Measurements from ENCODE around the gene CEMIP2. TPM values are rescaled to one million over a fixed set of nuclear protein-coding genes. Genes with fewer than 3 reads are reported as not detected.

Gene CEMIP2
- total RNA-seq, 3 donors from 2014 or later: 79.0 to 144 (median 81.2) TPM

DNA sequence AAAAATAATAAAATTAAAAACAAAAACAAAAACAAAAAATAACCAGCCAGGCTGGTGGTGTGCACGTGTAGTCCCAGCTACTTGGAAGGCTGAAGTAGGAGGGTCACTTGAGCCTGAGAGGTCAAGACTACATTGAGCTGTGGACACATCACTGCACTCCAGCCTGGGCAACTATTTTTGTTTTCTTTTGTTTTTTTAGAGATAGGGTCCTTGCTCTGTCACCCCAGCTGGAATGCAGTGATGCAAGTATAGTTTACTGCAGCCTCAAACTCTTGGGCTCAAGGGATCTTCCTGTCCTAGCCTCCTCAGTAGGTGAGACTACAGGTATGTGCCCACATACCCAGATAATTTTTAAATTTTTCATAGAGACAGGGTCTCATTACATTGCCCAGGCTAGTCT lies 80.6 kb downstream of the CEMIP2 start:
- intact Hi-C loops (cut with DNase I; ENCODE audit: low total_unique reads): no loop called here
- Histone ChIP-seq H3K27me3 (no peaks in the 10 kb centered on the region), H3K27ac (no peak overlapping the region), H3K36me3 (no peaks in the 10 kb centered on the region), H3K9me3 (no peaks in the 10 kb centered on the region), H3K4me1 (no peaks in the 10 kb centered on the region), H3K4me3 (no peak overlapping the region)
- DNase-seq (ENCODE audit: low spot score in 2 of 2): no peak
- TF ChIP-seq POLR2AphosphoS5 (IDR thresholded peaks at IDR 0.05) (no peak), POLR2A (IDR thresholded peaks at IDR 0.05) (no peak)
- TF ChIP-seq, protein P1, sequence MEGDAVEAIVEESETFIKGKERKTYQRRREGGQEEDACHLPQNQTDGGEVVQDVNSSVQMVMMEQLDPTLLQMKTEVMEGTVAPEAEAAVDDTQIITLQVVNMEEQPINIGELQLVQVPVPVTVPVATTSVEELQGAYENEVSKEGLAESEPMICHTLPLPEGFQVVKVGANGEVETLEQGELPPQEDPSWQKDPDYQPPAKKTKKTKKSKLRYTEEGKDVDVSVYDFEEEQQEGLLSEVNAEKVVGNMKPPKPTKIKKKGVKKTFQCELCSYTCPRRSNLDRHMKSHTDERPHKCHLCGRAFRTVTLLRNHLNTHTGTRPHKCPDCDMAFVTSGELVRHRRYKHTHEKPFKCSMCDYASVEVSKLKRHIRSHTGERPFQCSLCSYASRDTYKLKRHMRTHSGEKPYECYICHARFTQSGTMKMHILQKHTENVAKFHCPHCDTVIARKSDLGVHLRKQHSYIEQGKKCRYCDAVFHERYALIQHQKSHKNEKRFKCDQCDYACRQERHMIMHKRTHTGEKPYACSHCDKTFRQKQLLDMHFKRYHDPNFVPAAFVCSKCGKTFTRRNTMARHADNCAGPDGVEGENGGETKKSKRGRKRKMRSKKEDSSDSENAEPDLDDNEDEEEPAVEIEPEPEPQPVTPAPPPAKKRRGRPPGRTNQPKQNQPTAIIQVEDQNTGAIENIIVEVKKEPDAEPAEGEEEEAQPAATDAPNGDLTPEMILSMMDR (IDR thresholded peaks at IDR 0.05): no peak

DNA sequence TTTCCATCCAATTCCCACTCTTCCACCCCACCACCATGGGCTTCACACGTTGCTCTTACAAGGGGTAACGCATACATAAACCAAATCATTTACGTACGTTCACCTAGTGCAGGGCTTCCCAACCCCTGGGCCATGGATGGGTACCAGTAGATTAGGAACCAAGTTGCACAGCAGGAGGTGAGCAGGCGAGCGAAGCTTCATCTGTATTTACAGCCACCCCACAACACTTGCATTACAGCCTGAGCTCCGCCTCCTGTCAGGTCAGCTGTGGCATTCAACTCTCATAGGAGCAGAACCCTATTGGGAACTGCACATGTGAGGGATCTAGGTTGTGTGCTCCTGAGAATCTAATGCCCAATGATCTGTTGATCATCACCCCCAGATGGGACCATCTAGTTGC lies 82.3 kb downstream of the CEMIP2 start:
- H3K9me3 ChIP-seq: no peaks in the 10 kb centered on the region
- H3K4me1 ChIP-seq: no peaks in the 10 kb centered on the region
- H3K27me3 ChIP-seq: no peaks in the 10 kb centered on the region
- peak overlapping the region in 1 of 2 donors; percentile 10 for H3K27ac ChIP-seq
- TF ChIP-seq, protein P1 (IDR thresholded peaks at IDR 0.05): no peak
- no peak for TF ChIP-seq POLR2AphosphoS5 (IDR thresholded peaks at IDR 0.05)
- no peak for TF ChIP-seq POLR2A (IDR thresholded peaks at IDR 0.05)
- H3K36me3 ChIP-seq: no peaks in the 10 kb centered on the region
- intact Hi-C loops (cut with DNase I; ENCODE audit: low total_unique reads): no loop called here
- no peak for DNase-seq (ENCODE audit: low spot score in 2 of 2)
- no peak overlapping the region for H3K4me3 ChIP-seq

DNA sequence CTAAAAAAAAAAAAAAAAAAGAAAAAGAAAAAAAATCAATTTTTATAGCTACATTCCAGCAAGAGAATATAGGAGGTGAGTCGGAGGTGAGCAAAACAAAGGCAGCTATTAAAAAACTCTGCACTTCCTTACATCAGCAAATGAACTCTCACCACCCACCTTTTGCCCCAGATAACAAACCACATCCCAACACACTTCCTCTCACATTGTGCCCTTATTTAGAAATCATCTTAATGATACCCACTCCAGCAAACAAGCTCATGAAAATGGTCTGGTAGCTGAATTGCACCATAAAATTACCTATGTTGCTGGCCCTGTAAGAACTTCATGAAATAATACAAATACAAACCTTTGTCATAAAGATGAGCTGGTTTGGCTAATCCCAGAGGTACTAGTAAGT lies 82.9 kb downstream of the CEMIP2 start:
- Histone ChIP-seq H3K9me3 (no peaks in the 10 kb centered on the region), H3K27me3 (no peaks in the 10 kb centered on the region), H3K36me3 (no peaks in the 10 kb centered on the region), H3K4me3 (no peak overlapping the region), H3K27ac (peak overlapping the region in 1 of 2 donors; percentile 10), H3K4me1 (peaks cover 0 to 4% of the 10 kb centered on the region in 2 donors)
- intact Hi-C loops (cut with DNase I; ENCODE audit: low total_unique reads): no loop called here
- TF ChIP-seq, protein P1 (IDR thresholded peaks at IDR 0.05): no peak
- TF ChIP-seq POLR2A (IDR thresholded peaks at IDR 0.05) (no peak), POLR2AphosphoS5 (IDR thresholded peaks at IDR 0.05) (no peak)
- DNase-seq (ENCODE audit: low spot score in 2 of 2): no peak

DNA sequence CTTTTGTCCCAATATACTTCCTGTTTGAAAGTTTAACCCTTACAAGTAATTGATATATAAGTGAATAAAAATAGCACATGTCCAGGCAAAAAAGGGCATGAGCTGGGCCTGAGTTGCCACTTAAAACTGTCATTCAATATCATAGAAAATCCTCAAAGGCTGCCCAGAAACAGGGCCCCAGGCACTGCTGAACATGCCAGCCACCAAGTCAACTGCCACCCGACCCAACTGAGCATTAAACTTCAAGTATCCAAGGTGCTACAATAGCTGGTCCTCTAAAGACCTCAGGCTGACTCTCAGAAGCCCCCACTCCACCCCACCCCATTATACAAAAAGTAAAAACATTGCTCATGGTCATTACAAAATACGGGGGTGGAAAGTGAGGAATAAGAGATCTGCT lies 83.7 kb downstream of the CEMIP2 start:
- no peak for TF ChIP-seq POLR2AphosphoS5 (IDR thresholded peaks at IDR 0.05)
- TF ChIP-seq, protein P1 (IDR thresholded peaks at IDR 0.05): no peak
- TF ChIP-seq POLR2A (IDR thresholded peaks at IDR 0.05): no peak
- H3K4me3 ChIP-seq: no peak overlapping the region
- intact Hi-C loops (cut with DNase I; ENCODE audit: low total_unique reads): no loop called here
- DNase-seq (ENCODE audit: low spot score in 2 of 2): no peak
- no peaks in the 10 kb centered on the region for H3K27me3 ChIP-seq
- no peak overlapping the region for H3K27ac ChIP-seq
- H3K36me3 ChIP-seq: no peaks in the 10 kb centered on the region
- peaks cover 0 to 11% of the 10 kb centered on the region in 2 donors for H3K4me1 ChIP-seq
- H3K9me3 ChIP-seq: no peaks in the 10 kb centered on the region

DNA sequence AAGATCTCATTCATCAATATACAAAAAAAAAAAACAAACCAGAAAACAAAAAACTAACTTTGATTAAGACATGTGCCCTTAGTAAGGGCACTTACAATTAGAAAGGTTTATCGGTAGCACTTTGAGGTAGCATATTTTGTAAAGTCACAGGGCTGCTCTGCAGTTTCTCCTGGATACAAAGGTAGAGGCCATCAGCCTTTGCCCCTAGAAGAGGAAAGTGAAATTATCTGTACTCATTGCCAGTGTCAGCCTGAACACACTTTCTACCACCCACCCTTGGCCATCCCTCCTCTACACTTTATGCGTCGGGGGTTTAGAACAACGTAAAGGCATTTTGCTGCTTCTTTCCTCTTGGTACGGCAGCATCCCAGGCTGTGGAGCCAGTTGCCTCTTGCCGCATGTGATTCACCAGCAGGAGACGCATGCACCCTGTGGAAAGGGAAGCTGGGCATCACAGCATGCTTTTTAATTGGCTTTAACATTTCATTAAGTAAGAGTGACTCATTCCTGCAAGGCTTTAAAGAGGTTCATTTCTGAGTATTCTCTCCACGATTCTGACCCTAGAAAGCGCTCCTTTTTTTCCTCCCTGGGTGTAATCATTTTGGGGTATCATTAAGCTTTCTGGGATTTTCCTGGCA lies 84.6 kb downstream of the CEMIP2 start:
- peaks cover 0 to 11% of the 10 kb centered on the region in 2 donors for H3K4me1 ChIP-seq
- H3K4me3 ChIP-seq: no peak overlapping the region
- H3K27ac ChIP-seq: peak overlapping the region in 1 of 2 donors; percentile 65
- TF ChIP-seq POLR2AphosphoS5 (IDR thresholded peaks at IDR 0.05): peak in 2 of 3 donors; percentile 20 to 35
- TF ChIP-seq, protein P1 (IDR thresholded peaks at IDR 0.05): peak in 1 of 3 donors; percentile 49
- TF ChIP-seq POLR2A (IDR thresholded peaks at IDR 0.05): no peak
- intact Hi-C loops (cut with DNase I; ENCODE audit: low total_unique reads): no loop called here
- no peaks in the 10 kb centered on the region for H3K9me3 ChIP-seq
- H3K27me3 ChIP-seq: no peaks in the 10 kb centered on the region
- DNase-seq (ENCODE audit: low spot score in 2 of 2): peak in 1 of 2 donors; percentile 49
- no peaks in the 10 kb centered on the region for H3K36me3 ChIP-seq
